GM21737 (cell line): Measurements from ENCODE around the gene C1QTNF3.
"Not testable (repeated sequence)": the region's sequence is repeated elsewhere in the genome, so short reads cannot be mapped to it uniquely, and the experiment has no call there.

ENCODE experiments used
- ATAC-seq: cut with Tn5 transposase; IDR thresholded peaks from one replicate; pipeline ENCODE4 v1.9.1; 2021; ENCODE audit warnings: mild to moderate bottlenecking, moderate library complexity; ENCODE audit not compliant: unreplicated experiment

Gene C1QTNF3

GRCh38 chr5:34053133-34053532 lies 10.1 kb upstream of the C1QTNF3 start:
- ATAC-seq = no peak

DNA sequence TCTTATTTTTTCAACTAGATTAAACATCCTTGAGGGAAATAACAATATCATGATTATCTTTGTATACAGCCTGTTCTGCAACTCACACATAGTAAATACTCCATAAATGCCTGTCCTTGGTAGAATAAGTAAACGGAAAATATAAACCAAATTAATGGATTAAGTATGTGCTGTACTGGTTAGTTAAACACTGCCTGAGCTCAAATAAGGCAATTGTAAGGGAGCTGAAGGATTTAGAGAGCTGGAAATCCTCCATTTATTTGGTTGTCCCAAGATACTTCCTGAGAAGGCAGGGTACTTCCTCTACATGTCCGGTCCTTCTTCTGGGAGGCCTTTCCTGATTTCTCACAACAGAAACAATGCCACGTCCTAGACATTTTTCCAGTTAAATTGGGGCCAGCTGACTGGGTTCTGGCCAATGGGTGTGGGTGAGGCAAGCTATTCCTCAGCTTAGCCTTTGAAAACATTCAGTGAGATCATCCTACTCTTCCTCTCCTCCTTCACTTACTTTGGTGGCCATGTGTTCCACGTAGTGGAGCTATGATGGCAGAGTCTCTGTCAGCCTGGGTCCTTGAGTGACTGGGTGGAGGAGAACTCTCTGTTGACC lies 8.5 kb upstream of the C1QTNF3 start:
- no peak for ATAC-seq

DNA sequence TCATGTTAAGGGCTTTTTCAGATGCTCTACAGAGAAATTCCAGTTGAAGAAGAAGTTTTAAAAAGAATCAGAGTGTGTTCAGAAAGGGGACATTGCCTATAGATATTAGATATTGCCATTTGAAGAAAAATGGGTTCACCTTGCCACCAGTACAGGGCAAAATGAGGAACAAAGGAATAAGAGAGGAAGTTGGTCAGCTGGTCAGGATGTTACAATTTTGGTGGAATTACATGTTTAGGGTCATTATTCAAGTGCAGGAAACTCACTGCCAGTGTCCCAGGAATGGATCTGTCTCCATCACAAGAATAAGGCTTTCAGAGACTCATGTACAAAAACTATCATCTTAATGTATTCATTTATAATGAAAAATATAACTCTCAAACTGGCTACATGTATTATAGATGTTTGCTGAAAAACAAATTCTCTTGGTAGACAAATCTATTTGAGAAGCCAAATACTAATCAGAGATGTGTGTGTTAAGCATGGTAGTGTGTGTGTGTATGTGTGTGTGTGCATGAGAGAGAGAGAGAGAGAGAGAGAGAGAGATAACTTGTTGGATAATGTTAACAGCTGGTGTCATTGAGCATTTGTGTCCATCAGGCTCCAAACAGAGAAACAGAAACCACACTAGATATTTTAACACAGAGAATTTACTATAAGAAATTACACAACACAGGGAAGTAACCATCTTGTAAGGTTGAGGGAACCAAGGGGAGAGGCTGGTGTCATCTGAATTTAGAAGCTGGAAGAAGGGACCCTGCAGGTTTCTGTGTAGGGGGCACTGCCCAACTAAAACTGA lies 5.0 kb upstream of the C1QTNF3 start:
- no peak for ATAC-seq

GRCh38 chr5:34047143-34047542 lies 4.1 kb upstream of the C1QTNF3 start:
- ATAC-seq = no peak

- ATAC-seq = no peak
Observed at GRCh38 chr5:34045996-34046395, 3.0 kb upstream of the C1QTNF3 start.

DNA sequence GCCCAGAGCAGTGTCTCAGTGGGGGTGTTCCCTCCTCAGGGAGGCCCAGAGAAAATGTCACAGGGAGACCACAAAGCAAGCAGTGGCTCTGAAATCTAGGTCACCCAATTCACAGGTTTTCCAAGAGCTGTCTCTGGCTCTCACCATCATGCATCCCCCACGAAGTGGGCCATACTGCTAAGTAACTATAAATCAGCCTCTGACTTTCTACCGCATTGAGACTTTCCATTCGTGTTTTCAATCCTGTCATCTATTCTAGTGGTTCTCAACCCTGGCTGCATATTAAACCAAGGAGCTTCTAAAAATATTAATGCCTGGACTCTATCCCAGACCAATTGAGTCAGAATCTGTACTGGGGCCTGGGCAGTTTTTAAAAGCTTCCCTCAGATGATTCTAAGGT lies 2.0 kb upstream of the C1QTNF3 start:
- no peak for ATAC-seq

GRCh38 chr5:34042321-34042720 lies 692 bp downstream of the C1QTNF3 start:
- ATAC-seq = no peak

- no peak for ATAC-seq
Observed at GRCh38 chr5:34041247-34041972, 1.6 kb downstream of the C1QTNF3 start.

- no peak for ATAC-seq
Observed at GRCh38 chr5:34040472-34040871, 2.5 kb downstream of the C1QTNF3 start.

GRCh38 chr5:34039398-34040157 lies 3.4 kb downstream of the C1QTNF3 start:
- no peak for ATAC-seq

DNA sequence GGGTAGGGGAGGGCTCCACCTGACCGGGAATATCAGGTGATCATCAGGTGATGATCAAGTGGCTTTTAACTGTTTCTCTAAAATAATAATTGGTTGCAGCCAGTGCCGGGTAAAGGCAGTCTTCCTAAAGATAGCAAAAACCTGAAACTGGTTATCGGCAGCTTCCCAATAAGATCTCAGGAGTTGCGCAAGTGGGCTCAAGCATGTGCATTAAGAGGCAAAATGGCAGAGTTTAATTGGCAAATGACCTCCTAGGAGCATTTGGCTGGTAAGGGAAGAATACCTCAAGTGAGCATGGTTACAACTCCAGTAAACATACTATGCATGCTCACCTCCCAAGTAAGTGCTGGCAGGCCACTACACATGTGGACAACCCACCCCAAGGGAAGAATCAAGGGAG lies 4.2 kb downstream of the C1QTNF3 start:
- ATAC-seq = no peak

GRCh38 chr5:34038390-34038789 lies 4.6 kb downstream of the C1QTNF3 start:
- ATAC-seq = no peak

GRCh38 chr5:34037726-34038125 lies 5.3 kb downstream of the C1QTNF3 start:
- ATAC-seq = no peak

- no peak for ATAC-seq
Observed at GRCh38 chr5:34035756-34036155, 7.3 kb downstream of the C1QTNF3 start.

- ATAC-seq = peak; percentile 76
Observed at GRCh38 chr5:34034534-34035327, 8.3 kb downstream of the C1QTNF3 start.

DNA sequence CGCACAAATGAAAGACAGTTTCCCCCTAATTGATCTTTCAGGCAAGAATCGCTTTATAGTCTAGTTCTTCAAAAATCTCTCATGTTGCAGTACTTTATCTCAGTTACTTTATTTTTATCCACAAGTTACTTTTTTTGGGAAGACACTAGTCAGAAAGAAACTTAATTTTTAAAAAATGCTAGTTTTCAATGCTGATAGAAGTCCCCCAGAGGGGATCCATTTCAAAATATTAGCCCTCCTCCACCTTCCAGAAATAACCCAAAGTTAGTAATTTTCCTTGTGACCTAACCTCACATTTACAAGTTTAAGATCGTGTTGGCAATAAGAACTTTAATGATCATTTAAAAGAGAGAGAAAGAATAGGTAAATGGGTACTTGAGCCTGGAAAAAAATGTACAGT lies 11.0 kb downstream of the C1QTNF3 start:
- ATAC-seq = no peak

- no peak for ATAC-seq
Observed at GRCh38 chr5:34031117-34031516, 11.9 kb downstream of the C1QTNF3 start.

GRCh38 chr5:34030585-34030984 lies 12.4 kb downstream of the C1QTNF3 start:
- ATAC-seq = not testable (repeated sequence)

- no peak for ATAC-seq
Observed at GRCh38 chr5:34030048-34030447, 13.0 kb downstream of the C1QTNF3 start.

GRCh38 chr5:34028349-34028748 lies 14.7 kb downstream of the C1QTNF3 start:
- no peak for ATAC-seq
